CD4-positive, alpha-beta T cell treated with Interleukin-6 at 100 ng/mL for 8 hours (primary cell): ENCODE results near the gene SFXN5.
"Not testable (repeated sequence)": the region's sequence is repeated elsewhere in the genome, so short reads cannot be mapped to it uniquely, and the experiment has no call there.

Source experiments
- DNase-seq: peaks from one replicate; pipeline ENCODE4 v3.0.0-alpha.2; 2020; ENCODE audit warnings: mixed read lengths, low spot score

Gene SFXN5

DNA sequence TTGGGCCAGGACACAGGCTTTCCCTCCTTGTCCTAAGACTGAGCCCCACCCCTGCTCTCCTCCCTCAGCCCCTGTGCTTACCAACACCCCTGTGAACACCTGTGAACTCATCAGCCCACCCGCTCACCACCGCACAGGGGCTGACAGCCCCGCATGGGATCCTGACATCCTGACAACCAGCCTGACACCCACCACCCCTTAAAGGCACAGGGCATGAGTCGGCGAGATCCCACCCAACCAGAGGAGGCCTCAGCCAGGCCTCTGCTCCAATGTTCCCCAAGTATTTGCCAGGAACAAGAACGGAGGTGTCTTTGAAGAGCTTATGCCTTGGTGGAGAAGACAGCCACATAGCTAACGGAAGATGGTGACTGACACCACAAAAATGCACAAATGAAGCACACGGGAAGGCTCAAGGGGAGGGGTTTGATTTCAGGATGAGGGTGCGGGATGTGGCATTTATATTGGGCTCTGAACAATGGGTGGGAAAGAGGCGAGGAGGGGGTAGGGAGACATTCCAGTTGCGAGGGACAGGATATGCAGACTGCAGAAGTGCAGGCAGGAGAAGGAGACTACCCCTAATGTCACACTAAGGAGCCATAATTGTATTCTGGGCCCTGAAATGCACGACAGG lies 30.2 kb upstream of the SFXN5 start:
- no peak for DNase-seq

DNA sequence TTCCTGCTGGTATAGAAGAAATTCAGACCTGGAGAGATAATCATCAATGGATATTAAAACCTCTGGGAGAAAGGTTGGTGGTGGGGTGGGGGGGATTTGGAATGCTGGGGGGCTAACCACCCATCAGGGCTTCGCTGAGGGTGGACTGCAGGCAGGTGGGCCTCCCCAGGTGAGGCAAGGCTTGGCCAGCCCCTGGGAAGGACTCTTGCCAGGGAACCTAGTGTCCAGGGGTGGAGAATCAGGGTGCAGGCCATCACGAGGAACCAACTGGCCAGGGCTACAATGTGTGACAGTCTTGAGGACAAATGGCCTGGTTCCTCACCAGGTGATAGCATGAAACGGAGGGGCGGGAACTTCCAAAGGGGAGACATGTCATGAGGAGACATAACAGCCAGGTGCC lies 29.4 kb upstream of the SFXN5 start:
- no peak for DNase-seq

DNA sequence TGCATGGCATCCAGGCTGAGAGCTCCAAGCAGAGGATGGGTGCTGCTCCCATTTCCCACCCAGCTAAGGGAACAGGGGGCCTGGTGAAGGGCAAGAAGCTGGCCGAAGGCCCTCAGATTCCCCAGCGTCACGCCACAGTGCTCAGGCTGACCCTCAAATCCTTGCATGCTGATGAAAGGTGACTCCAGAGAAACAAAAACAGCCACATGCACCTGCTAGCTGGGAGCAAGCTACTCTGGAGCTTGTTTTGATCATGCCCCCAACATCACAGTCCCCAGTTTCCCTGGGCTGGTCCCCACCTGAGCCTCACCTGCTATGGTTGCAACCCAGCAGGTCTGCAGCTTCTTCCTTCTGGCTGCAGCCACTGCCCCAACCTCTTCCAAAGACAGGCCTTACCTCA lies 28.0 kb upstream of the SFXN5 start:
- no peak for DNase-seq

DNA sequence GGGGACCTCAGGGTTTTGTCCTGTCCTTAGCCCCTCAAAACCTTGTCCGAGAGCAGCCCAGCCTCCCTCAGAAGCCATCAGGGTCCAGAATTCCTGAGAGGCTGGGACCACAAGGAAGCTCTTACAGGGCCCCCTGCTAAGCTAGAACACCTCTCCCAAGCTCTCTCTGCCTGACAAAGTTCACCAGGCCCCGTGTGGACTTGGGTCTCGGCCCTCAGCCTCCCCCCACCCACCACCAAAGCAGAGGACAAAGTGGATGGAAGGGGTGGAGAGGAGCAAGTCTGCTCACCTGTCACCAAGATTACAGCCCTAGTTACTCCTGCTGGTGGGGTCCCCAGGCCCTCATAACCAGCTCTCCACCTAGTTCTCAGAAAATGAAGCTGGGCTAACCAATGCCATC lies 24.4 kb upstream of the SFXN5 start:
- DNase-seq = no peak

DNA sequence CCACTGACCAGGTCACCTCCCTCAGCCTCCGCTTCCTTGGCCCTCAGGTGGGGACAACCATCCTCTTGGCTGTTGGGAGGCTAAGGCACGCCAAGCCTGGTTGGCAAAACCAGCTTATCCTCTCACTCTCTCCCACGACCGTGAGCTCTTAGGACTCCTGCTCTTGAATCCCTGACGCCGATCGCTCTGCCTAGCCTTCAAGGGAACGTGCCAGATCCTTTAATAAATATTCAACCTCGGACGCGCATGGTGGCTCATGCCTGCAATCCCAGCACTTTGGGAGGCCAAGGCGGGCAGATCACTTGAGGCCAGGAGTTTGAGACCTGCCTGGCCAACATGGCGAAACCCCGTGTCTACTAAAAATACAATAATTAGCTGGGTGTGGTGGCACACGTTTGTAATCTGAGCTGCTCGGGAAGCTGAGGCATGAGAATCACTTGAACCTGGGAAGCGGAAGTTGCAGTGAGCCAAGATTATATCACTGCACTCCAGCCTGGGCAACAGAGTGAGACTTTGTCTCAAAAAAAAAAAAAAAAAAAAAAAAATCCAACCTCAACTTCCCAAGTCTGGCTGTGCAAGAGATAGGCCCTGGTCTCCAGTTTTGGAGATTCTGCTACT lies 22.2 kb upstream of the SFXN5 start:
- not testable (repeated sequence) for DNase-seq

DNA sequence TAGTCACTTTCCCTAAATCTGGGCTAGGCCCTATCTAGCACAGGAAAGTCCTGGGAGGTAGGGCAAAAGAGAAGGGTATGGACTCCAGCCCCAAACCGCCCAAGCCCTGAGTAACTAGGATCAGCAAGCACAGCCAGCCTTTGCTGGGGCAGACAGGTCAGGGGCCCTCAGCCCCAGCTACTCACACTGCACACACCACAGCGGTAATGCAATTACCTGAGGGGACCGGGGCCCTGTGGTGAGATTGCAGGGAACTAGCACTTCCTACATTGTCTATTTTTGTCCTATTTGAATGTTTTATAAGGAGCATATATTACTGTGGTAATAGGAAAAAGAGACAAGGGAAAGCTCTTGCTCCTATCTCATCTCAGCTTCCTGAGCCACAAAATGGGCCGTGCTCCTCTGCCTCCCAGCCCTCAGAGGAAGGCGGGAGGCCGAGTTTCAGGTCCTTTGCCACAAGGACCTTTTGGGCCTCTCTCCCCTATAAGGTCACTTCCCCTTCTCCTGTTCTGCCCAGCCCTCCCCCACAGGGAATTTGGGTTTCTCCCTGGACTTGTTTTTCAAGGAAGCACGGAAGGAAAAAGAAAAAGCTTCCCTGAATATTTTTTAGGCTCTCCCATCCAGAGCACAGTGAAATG lies 20.8 kb upstream of the SFXN5 start:
- DNase-seq = no peak

DNA sequence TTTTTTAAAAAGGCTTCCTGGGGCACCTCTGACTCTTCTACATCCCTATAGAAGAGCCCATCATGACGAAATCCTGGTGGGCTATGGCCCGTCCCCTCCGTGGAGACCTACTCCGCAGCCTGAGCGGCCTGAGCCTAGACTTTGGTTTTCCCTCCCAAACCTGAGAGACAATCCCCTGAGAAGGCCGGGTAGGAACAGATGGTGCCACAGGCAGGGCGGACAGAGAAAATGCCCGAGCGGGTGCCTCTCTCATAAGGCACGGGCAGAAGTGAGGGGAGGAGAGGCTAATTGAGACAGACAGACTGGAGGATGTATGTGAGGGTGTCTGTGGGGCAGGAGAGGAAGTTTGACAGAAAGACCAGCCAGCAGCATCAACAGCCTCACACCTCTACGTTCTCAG lies 20.2 kb upstream of the SFXN5 start:
- DNase-seq = no peak

DNA sequence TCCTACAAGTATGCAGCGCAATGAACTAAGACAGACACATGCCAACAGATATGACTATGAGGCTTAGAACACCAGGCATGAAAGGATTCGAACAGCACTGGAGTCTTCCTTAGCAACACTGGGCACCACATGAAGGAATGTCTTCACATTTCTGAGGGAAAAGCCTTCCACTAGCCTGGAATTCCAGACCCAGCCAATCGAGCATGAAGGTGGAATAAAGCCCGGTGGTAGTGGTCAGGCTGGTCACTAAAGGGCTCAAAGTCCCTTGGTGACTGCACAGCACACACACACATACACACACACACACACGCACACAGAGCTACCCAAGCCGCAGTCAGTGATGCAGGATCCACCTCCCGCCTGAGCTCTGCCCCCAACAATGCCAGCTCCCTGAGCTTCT lies 19.7 kb upstream of the SFXN5 start:
- DNase-seq = no peak

DNA sequence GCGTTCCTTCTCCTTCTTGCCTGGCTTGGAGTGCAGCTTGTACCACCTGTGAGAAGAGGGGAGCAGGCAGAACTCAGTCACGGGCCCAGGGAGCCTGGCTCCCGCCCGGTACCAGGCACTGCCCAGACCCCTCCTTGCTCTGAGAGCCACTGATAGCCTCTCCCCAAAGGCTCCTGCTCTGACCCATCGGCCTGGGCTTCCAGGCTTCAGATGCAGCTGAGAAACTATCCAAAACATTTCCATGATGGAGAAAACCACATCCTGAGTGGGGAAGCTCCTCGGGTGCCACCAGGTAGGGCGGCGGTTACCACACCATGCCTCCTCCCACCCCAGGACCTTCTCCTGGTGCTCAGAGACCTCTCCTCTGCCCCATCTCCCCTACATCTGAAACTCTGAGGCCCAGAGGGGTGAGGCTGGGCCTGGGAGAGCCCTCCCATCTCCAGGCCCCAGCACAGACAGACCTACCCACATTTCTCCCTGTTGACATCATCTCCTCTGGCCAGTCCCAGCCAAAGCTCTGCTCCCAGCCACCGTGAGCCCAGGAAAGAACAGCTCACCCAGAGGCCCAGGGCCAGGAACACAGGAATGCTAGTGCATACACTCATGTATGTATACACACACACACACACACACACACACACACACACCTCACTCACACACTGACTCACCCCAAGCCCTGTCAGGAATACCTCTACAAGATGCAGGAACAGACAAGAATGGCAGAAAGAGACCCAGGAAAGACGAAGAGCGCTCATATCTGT lies 17.9 kb upstream of the SFXN5 start:
- DNase-seq = no peak

DNA sequence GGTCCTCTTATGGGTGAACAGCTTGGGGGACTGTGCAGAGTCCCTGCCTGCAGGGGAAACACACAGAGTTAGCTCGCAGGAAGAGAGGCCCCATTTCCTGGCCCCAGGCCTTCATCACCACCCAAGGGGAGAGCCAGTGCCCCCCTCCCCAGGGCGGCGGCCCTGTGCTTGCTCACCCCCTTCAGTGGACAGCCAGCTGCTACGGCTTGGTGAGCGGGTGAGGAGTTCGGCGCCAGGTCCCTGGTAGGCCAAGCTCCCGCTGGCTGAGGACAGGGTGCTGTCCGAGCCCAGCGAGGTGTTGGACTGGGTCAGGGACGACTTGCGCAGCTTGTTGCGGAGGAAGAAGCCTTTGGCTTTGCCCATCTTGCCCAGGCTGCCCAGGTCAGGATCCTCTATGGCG lies 17.2 kb upstream of the SFXN5 start:
- DNase-seq = no peak

DNA sequence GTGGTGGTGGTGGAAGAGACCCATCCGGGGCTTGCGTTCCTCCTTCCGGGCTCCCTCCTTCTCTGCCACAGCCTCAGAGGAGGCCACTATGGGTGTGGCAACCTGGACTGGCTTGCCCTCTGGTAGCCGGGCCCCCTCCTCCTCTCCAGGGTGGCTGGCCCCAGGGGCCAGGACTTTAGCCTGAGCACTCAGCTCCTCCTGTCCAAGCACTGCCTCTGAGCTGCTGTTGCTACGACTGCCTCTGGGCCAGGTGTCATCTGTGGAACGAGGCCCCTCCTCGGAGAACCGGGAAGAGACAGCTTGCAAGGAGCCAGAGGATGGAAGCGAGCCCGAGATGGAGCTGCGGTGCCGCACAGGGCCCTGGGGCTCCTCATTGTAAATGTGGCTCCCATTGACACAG lies 16.7 kb upstream of the SFXN5 start:
- DNase-seq = no peak

DNA sequence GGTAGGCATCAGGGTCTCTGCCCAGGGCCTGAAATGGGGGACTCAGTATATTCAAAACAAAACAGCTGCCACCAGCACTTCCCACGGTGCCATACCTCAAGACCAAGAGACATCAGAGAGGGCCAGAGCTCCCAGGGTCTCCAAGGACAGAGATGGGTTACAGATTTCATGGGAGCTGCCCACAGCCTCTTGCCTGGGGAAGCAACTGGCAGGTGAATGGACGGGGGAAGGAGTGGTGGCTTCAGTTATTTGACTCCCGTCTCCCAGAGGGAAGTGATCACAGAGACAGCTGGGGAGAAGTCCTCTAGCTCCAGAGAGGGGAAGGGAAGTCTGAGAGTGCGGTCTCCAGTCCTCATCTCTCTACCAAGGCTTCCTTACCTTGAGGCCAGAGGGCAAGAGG lies 15.8 kb upstream of the SFXN5 start:
- no peak for DNase-seq

DNA sequence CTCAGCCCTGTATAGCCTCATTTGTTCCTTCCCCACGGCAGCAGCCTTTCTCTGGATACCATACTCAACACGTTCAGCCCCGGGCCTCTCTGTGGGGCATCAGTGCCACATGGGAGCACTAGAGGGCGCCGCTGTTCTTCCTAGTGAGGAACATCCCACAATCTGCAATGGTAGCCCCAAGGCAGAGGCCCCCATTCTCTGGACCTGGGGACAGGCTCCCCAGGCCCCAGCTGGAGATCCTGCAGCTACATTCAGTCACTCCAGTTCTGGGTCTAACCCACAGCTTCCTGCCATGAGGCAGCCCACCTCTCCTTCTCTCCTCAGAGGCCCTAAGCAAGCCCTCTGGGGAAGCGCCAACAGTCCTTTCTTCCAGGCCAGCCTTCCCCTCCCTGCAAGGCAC lies 14.2 kb upstream of the SFXN5 start:
- DNase-seq = peak; percentile 77

DNA sequence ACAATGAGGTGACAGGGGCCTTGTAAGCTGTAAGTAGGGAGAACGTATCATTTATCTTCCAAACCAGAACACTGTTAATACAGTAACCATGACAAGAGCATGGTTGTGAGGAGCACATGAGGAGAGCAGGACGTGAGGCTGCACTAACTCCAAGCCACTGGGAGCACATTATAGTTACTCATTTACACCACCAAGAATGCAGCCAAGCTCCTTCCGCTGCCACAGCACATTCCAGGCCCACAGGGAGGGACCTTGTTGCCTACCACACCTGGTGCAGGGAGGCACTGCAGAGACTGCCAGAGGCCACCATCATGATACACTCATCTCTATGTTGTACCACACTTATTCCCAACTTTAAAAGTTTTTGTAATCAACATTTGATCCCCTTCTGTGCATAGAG lies 13.5 kb upstream of the SFXN5 start:
- DNase-seq = no peak

DNA sequence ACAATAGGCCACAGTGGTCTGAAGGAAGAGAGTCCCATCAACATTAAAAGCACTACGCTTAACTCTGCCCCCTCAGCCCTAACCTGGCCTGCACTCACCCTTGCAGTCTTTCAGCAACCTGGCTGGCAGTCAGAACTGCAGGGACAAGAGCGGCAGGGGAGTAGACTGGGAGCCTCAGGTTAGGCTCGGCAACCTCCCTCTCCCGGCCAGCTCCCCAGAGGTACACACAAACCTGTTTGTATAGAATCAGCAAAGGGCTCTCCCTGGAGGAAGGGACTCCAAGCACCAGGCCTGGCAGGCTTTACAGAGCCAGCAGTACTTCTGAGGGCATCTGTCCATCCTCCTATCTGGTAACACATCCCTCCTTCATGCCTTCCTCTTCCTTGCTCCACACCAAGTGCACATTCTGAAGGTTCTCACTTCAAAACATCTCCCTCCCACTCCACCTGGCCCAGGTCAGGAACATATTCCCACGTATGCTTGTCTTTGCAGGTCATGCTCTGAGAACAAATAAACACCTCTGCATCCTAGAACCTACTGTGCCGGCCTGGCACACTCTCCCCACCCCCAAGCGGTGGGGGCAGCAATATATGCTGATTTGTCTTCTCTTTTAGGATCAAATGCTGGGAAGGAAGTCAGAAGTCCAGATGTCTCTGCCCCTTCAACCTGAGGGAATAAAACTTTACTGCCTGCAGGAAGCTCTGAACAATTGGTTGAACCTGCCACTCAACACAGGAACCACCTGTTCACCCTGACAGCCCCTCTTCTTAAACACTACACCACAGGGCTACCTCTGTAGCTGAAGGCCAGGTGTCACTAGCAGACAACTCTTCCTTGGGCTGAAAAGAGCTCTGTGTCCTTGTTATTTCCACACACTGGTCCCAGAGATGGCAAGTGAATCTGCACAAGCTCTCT lies 12.6 kb upstream of the SFXN5 start:
- no peak for DNase-seq

DNA sequence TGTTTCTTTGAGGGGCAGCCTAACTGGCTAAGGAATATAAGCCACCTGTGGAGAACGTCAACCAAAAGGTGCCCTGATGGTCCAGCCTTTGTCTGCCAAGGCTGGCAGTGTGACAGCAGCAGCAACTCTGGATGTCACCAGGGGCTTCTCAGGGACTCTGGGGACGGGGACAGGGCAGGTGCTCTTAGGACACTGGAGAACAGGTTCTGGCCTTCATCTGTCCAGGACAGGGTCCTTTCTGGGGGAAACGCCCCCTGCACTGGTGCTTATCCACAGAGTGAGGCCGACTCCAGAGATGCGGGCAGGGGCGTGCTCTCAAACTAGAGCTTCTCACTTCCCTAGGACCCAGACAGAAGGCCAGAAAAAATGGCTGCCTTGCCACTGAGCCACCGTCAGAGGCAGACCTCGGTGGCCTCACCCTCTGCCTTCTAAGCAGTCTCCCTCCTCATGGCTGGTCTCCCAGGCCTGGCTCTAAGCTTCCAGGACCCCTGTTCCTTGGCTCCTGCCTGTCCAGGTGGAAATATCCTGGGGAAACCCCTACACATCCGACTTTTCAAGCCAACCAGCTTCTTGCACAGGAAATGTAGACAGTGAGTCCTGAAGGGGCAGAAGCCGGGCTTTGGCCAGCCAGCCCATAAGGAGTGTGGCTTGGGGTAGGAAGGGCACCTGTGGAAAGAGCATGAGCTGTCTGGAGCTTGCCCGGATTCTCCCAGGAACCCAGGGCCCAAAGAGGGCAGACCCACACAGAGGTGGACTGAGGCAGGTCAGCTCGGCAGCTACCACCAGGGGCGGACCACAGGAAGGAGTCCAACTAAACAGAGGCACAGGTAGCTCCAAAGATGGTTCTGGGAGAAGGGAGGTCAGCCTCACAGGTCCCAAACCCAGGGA lies 11.3 kb upstream of the SFXN5 start:
- no peak for DNase-seq

DNA sequence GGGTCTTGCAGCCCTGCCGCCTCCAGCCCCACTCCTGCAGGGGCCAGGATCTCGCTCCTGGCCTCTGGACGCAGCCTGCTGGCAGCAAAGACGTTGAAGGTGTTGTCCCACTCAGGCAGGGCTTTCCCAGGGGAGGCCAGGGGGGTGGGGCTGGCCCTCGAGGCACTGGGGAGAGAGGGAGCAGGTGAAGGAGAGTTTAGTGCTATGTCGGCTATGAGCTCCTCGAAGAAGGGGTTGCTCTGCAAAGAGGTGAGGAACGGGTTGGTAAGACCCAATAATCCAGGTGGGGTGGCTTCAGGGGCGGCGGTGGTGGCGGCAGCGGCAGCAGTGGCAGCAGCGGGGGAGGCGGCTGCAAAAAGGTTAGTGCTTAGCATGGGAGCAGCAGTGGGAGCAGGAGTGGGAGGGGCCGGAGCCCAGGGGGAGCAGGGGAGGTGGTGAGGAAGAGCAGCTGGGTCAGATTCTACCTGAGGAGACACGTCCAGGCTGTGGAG lies 9.7 kb upstream of the SFXN5 start:
- DNase-seq = no peak

DNA sequence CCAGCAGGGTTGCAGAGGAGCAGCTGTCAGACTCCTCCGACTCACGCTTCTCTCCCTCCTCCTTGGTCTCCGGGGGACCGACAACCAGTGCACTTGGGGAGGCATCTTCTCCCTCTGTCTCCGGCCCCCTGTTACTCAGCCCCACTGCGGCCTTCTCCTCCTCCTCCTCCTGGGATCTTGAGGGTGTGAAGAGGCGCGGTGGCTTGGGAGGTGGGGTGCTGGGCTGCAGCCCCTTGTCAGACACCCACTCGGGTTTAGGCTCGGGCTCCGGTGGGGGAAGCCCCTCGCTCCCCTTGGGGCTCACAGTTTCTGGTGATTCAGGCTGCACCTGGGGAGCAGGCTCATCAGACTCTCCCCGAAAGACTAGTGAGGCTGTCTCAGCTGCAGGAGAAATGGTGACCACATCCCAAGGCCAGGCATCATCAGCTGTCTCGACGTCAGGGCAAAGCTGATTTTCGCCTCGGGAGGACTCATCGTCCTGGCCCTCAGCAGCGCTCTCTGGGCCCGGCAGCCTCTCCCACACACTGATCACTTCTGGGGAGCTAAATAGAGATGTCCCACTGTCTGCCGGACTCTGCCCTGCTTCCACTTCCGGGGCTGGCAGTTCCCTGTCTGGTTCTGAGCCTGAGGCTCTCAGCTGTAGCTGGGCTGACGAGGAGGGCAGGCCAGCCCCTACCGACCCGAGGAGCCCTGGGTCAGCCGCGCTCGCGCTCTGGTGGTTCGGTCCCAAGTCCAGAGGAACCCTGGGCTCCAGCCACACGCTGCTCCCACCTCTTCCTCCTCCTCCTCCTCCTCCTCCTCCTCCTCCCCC lies 9.0 kb upstream of the SFXN5 start:
- no peak for DNase-seq

DNA sequence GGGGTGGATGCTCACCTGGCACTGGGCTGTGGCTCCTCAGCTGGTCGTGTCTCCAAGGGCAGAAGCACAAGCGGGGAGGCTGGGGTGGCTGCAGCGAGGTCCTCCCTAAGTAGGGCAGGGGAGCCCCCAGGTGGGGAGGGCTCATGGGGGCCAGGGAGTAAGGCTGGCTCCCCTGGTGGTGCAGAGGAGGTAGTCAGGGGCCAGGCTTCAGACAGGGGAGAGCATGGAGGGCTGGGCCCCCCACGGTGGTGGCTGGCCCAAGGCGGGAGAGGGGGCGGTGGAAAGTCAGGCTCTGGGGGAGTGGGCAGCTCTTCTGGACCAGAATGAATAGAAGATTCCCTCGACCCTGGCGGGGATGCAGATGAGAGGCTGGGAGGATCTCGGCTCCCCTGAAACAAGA lies 8.1 kb upstream of the SFXN5 start:
- DNase-seq = no peak
